GM19455 (cell line): Measurements from ENCODE around the gene SLC17A2.

Experiments used
- ATAC-seq: cut with Tn5 transposase; IDR thresholded peaks from one replicate; pipeline ENCODE4 v1.9.1; 2021; ENCODE audit not compliant: unreplicated experiment

The SLC17A2 gene

GRCh38 chr6:25888626-25889025, 41.9 kb downstream of the SLC17A2 start:
- no peak for ATAC-seq

GRCh38 chr6:25886066-25886465, 44.4 kb downstream of the SLC17A2 start:
- ATAC-seq: no peak

GRCh38 chr6:25883991-25884390, 46.5 kb downstream of the SLC17A2 start:
- no peak for ATAC-seq

GRCh38 chr6:25883536-25883935, 47.0 kb downstream of the SLC17A2 start:
- no peak for ATAC-seq

- no peak for ATAC-seq
These were observed 48.4 kb downstream of the SLC17A2 start for GRCh38 chr6:25882051-25882496.

- ATAC-seq: no peak
These were observed 49.9 kb downstream of the SLC17A2 start for GRCh38 chr6:25880601-25881000.

- ATAC-seq: no peak
These were observed 51.7 kb downstream of the SLC17A2 start for GRCh38 chr6:25878721-25879322.

GRCh38 chr6:25875926-25876602, 54.4 kb downstream of the SLC17A2 start:
- ATAC-seq: no peak

- no peak for ATAC-seq
These were observed 55.0 kb downstream of the SLC17A2 start for GRCh38 chr6:25875563-25875905.

- ATAC-seq: no peak
These were observed 55.5 kb downstream of the SLC17A2 start for GRCh38 chr6:25874822-25875562.

- no peak for ATAC-seq
These were observed 56.4 kb downstream of the SLC17A2 start, which contains the start of gene SLC17A3 for GRCh38 chr6:25874118-25874517. TSS of gene SLC17A3 (minus strand) at chr6:25874243. CDS start at chr6:25868387, 5,856 bp downstream.

GRCh38 chr6:25872814-25873213, 57.7 kb downstream of the SLC17A2 start:
- no peak for ATAC-seq

- ATAC-seq: no peak
These were observed 60.7 kb downstream of the SLC17A2 start for GRCh38 chr6:25869840-25870239.

GRCh38 chr6:25868436-25869183, 61.9 kb downstream of the SLC17A2 start:
- no peak for ATAC-seq

GRCh38 chr6:25866011-25866410, 64.5 kb downstream of the SLC17A2 start:
- no peak for ATAC-seq

- ATAC-seq: no peak
These were observed 67.1 kb downstream of the SLC17A2 start for GRCh38 chr6:25863360-25863759.
